Right renal pelvis (tissue), 4 donors: ENCODE data around the gene CAPN7. TPM values are rescaled to one million over a fixed set of nuclear protein-coding genes. Genes with fewer than 3 reads are reported as not detected.

Experiments
- DNase-seq, 4 donors: peaks; one replicate each; pipeline ENCODE4 v3.0.0-alpha.2; 2013; ENCODE audit warnings: low read depth in 4 of 4, low spot score in 3 of 4, missing footprints in 1 of 4
- polyA plus RNA-seq, 4 donors: library from polyadenylated mRNA; unstranded; fragments of 120-200 nt; gene quantifications; one replicate each; pipeline ENCODE4 v1.2.1, GENCODE V29; 2013; ENCODE audit not compliant: insufficient read length in 4 of 4

CAPN7 gene
- polyA plus RNA-seq, 4 donors = 42.1 to 54.8 (median 52.4) TPM

DNA sequence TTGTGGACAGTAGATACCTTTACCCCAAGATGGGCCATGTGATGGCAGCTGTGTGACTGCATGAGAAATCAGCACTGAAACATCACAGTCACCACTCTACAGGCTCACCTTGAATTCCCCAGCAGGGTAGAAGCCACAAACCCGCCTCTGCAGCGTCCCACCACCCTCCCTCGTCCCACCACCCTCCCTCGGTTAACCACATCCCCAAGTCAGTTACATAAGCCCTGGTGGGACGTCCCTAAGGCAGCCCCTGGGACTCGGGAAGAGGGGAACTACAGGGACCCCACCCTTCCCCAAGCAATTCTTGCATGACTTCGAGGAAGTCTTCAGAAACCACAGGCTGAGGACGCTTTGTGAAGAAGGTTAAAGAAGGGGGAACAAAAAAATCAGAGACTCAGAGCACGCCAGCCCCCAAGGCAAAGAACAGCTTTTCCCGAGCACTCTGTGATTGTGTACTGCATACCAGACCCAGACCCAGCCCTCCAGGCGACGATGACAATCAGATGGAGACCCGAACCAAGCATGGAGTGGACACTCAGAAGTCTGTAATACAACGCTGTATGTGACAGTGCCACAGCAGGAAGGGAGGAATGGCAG lies 65.8 kb downstream of the CAPN7 start:
- no peak for DNase-seq

DNA sequence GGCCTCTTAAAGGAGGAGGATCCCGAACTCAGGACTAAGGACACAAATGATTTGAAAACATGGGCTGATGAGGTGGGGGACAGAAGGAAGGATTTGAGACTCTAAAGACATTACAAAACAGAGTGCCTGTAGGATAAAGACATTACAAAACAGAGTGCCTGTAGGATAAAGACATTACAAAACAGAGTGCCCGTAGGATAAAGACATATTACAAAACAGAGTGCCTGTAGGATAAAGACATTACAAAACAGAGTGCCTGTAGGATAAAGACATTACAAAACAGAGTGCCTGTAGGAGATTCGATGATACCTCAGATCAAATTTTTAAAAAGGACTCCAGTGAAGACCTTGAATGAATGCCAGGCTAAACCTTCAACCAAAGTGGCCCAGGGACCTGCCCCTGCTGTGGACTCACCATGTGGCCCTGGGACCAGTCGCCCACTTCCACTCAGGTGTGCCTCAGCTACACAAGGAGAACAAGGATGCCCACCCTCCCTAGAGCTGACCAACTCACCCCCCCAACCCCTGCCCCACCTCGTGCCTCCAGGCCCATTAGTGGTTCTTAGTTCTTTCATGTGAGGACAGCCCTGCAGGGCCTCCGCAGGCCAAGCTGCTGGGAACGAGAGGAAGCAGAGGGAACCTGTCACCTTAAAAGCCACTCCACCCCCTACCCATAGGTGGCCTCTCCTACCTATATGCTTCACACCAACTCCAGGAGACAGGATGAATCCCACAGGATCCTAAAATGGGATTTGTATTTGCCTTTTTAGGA lies 66.6 kb downstream of the CAPN7 start:
- DNase-seq = no peak

DNA sequence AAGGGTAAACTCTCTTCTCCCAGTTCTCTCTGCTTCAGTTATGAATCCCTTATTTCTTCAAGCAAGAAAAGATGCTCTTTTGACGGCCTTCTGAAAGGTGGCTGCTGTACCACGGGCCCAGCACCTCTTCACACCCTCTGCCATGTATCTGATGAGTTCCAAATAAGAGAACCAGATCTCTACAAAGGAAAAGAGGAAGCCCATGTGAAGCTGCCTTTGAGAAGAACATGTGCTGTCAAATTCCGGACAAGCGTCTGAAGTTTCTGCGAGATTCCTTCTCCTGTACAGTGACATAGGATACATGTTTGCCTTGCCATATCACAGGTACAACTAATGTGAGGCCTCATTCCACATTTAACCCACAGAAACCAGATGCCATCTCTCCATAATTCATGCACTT lies 67.2 kb downstream of the CAPN7 start:
- no peak for DNase-seq

DNA sequence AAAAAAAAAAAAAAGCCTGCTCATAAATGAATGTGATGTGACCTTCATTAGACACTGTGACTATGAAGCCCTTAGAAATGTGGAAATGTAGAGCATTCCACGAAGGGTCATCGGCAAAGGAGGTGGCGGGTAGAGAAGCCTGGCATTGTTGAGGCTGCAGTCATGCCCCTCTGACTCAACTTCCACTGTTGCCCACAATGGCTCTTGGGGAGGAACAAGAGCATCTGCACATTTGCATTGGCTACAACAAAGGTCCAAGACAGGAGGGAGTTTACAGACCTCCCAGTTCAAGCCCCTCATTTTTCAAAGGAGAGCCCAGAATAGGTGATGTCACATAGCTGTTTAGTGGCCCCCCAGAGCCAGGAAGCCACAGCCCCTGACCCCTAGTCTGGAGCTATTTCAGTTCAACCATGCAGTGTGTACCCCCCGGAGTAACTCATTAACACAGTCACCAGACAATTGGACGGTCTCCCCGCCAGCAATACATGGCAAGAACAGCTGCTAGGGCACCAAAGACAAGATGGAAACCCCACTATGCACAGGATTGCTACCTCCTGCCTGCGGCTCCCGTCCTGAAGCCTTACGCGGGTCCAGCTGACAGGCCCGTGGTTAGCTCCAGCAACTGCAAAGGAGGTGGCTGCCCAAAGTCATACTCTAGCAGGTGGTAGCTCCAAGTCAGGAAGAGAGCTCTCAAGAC lies 70.1 kb downstream of the CAPN7 start:
- no peak for DNase-seq

DNA sequence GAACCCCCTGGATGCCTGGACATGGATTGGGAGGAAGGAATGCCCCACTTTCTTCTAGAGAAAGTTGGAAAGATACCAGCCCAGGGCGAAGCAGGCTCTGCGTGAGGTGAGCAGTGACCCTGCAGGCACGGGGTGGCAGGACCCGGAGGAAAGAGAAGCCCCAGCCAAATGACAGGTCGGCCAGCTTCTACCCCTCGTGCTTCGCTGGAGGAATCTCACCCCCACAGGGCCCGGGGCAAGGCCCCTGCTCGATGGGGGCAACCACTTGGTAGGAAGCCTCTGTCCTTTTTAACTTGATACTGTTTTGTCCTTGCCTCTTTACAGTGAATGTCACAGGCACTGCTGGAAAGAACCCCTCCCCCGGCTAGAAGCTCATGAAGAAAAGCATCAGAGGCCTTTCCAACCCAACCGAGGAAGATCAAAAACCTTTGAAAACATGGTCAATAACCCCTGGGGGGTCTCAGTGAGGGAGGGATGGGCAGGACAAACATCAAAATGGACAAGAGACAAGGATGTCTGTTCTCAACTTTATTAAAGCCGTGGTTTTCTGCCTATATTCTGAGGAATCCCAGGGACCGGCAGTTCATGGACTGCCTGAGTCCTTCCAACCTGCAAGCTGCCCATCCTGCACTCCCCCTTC lies 71.9 kb downstream of the CAPN7 start:
- no peak for DNase-seq

DNA sequence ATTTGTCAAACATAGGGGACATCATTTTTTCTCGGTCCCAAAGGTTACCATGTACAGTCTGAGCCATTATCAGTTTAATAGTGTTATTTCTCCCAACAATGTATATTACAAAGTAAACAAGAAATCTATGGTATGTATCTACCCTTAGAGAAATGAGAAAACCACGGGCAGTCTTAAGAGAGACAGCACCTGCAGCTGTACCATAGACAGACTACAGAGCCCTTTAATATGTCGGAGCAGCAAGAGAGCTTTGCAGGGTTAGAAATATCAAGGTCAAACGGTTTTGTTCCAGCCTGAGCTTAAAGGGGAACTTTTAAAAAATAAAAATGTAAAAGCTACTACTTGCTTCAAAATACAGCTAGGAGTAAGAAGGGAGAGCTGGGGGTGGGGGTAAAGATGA lies 73.2 kb downstream of the CAPN7 start:
- no peak for DNase-seq

DNA sequence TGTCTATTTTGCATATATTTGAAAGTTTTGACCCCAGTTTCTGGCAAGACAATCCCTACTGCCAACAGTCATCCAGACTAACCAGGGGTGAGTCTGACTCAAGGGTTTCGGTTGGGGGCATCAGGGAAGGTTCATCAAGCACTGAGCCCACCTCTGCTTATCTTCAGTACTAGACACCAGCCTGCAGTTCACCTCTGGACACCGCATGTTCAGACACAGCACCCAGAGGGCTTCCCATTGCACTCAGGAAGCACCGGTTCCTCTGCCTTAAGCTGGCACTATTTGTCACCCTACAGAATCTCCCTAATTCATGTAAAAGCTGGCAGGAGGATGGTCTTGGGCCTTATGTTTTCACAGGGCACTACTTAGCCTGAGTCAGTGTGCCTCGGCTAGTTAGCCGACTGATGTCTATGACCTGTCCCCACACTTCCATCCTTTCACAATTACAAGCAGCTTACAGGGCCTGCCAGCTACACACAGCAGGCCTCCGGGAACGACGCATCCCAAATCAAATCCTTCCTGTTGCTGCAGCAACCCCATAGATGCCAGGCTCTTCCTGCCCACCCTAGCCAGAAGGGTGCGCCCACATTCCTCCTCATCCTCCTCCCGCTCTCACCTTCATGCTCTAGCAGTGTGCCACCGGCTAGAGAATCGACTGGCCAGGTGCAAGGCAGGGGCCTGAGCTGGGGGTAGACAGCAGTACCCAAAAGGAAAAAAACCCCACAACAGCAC lies 73.8 kb downstream of the CAPN7 start:
- no peak for DNase-seq

DNA sequence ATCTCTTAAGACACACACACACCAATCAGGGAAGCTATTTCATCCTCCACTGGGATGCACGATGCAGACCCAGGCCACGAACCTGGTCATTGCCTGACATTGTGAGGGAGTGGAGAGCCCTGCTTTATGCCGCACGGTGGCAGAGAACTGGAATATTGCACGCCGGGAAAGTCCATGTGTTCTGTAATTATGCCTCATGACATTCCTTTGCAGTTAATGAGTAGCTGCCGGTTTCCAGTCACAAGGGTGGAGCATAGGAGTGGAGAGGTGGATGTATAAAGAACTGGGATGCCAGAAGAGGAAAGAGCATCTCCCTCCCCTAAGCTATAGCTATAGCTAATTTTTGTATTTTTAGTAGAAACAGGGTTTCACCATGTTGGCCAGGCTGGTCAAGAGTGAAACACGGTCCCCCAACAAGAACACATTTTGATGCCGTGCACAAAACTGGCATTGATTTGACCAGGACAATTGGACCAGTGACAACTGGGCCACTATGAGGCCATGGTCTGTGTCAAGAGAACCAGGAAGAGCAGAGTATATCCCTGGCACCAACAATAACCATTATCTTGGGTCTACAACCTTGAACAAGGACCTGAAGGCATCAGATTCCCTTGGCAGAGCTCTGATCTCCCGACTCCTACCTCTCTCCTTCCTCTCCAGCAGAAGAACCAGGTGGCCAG lies 74.9 kb downstream of the CAPN7 start:
- no peak for DNase-seq

DNA sequence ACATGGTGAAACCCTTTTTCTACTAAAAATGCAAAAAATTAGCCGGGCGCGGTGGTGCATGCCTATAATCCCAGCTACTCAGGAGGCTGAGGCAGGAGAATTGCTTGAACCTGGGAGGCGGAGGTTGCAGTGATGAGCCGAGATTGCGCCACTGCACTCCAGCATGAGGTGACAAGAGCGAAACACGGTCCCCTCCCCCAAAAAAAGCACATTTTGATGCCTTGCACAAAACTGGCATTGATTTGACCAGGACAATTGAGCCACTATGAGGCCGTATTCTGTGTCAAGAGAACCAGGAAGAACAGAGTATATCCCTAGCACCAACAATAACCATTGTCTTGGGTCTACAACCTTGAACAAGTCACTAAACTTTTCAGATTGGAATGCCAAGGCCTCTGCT lies 75.8 kb downstream of the CAPN7 start:
- DNase-seq = no peak

DNA sequence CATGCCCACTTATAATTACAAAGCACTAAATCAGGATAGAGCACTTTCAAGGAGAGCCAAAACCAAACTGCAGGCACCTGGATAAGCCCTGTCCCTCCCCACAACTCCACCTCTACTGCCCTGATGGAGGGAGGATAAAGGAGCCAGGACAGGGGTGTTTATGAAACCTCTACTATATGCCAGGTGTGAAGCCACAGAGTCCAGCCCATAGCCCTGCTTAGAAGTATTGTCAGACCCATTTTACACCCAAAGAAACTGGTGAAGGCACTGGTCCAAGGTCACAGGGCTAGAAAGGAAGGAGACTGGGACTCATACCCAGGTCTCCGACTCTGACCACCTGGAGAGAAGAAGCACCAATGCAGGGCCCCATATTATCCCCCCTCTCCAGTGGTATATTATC lies 77.7 kb downstream of the CAPN7 start:
- DNase-seq = no peak

DNA sequence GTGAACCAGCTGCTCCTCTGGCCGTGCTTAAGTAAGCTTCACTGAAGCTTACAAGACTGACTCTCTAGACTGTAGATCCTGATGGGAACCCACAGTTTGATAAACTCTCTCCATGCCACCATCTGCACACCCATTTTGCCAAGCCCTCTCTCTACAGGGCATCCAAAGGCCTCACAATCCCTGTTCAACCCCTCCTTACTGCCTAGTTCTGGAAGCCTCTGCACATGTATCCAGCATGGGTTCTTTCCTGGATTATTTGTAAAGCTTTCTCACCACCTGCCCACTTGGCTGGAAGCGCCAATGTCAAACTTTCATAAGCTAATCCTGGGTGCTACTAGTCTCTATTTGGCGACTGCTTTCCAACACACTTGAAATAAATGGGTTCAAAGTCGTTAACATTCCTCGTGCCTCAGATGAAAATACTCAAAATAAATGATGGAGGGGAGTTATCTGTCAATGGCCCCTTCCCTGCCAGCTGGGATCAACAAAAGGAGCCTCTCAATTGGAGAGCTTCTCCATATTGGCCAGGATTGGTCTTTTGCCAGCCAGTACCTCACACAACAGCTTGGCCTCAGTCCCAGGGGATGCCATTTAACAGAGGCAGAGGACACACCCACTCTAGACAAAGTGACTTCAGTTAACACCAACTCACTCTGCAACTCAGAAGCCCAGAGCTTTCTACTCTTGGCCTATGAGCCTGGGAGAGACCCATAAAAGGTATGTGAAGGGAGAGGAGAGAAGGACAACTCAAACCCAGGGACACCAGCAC lies 78.3 kb downstream of the CAPN7 start:
- DNase-seq = no peak

DNA sequence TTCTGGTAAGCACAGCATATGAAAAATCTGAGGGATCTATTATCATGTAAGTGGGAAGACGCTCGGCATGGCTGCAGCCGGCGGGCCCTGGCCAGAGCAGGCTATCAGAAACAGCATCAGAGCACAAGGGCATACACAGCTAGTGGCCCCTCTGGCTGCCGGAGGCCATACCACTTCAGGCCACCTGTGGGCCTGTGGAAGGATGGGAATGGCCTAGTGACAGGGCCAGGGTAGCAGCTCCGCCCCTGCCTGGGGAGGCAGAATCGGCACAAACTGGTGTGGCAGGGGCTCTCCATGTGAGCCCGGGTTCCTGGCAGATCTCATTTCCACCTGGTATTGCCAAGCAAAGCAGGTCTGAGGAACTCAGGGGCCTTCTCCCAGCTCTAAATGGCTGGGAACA lies 80.0 kb downstream of the CAPN7 start:
- DNase-seq = no peak

DNA sequence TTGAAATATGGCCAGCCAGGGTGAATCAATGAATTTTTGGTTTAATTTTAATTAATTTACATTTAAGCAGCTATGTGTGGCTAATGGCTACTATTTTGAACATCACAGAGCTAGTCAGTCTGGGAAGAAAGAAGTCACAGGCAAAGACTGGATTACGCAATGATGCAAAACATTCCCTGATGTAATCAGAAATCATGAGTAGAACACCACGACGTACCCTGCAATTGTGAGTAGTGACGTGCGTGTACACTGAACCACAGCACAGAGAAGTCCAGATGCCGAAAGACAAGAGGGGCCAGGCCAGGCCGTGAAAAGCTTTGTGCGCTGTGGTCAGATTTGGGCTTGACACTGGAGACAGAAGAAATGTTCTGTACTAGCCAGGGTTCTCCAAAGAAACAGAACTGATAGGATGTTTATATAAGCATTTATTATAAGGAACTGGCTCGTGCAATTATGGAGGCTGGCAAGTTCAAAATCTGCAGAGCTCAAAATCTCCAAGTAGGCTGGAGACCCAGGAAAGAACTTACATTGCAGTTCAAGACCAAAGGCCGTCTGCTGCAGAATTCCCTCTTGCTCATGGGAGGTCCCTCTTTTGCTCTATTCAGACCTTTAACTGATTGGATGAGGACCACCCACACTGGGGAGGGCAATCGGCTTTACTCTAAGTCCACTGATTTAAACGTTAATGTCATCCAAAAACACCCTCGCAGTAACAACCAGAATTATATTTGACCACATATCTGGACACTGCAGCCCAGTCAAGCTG lies 81.7 kb downstream of the CAPN7 start:
- no peak for DNase-seq

DNA sequence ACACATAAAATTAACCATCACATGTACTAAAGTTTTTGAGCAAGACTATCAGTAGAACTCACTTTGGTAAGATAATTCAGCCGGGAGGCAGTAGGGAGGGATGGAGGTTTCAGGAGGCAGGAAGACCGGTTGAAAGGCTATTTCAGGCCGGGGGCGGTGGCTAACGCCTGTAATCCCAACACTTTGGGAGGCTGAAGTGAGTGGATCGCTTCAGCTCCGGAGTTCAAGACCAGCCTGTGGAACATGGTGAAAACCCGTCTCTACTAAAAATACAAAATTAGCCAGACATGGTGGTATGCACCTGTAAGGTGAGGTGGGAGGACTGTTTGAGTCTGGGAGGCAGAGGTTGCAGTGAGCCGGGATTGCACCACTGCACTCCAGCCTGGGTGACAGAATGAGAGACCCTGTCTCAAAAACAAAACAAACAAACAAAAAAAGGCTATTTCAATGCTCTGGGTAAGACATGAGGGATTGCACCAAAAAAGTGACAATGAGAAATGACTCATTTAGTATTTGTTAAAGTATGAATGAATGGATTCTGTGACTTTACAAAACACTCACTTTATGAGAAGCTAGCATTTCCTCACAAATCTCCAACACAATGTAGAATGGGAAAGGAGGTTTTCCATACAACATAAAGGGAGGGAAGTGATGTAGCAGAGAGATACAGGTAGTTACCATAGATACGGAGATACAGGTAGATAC lies 82.4 kb downstream of the CAPN7 start:
- no peak for DNase-seq

DNA sequence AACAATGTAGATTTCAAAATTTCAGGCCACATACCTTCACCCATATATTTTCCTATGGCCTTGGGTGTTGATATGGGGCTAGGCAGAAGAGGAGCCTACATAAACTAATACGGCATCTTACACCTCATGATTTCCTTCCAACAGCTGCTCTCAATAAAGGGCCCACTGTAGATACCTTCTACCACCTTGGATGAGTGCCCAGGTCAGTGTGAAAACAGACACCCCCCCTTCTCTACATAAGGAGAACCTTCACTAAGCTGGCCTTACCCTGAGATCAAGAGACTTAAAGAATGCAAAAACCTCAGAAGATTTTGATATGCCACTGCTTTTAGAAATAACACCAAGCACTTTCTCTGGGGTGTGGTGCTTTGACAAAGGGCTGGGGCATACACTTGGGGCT lies 83.6 kb downstream of the CAPN7 start:
- no peak for DNase-seq

DNA sequence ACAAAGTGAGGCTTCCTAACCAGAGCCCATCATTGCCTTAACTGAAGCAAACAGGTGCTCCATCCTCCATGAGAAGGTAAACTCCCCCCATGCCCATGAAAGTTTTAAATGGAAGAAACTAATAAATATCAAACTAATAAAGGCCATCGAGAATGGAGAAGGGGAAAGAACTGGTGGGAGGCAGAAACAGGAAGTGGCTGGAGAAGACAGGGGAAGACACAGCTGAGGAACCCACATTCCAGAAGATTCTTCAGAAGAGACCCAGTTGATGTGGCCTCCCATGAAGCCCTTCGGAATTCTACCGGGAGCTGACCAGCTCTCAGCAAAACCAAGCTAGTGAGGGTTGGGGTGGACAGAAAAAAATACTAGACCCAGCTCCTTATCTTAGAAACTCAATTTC lies 84.7 kb downstream of the CAPN7 start:
- no peak for DNase-seq

DNA sequence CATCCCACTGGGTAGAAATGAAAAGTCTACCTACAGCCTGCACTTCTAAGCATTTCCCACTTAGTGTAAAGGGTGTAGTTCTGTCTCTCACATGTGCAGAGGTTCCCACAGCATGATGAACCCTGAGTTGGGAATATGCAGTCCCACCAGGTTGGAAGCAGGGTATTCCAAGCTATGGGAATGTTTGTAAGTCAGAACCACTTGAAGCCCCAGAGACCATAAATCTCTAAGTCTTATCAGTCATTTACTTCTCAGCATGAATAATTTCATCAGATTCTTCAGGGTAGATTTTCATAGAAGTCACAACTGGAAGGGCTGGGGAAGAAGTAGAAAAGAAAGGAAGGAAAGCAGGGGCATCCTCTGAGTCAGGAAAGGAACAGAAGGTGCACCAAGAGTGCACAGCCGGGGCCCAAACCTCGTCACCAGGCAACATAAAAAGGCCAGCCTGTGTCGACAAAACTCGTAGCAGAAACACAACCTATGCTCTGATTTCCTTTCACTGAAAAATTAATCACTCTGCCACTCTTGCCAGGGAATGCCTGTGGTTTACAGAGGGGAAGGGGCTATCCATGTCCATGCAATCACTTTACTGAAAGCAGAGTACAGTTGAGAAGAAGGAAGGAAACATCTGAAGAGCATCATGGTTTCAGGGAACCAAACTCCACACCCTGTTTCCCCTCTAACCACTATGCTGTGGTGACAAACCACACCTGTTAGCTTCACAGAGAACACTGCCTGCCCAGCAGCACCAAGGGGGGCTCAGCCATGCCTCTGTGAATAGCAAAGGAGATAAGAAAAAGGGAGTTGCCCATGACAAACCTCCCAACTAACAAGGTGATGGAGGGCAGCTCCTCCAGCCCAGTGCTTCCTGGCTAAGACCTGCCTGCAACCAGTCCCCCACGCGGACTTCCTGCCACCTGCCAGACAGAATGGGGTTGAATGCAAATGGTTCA lies 85.8 kb downstream of the CAPN7 start:
- no peak for DNase-seq
